Activated CD4-positive, CD25-positive, alpha-beta regulatory T cell treated with anti-CD3 and anti-CD28 coated beads, Interleukin-2, amount 50 U/mL, for 24 hours (primary cell): ENCODE data around the gene PDSS2.

ENCODE experiments used
- ATAC-seq, 2 donors: fragments of 150-1000 bp; cut with Tn5 transposase; one replicate each; pipeline ENCODE4 v1.10.0; 2021; ENCODE audit warnings: mild to moderate bottlenecking in 1 of 2, moderate library complexity in 1 of 2

PDSS2 gene

DNA sequence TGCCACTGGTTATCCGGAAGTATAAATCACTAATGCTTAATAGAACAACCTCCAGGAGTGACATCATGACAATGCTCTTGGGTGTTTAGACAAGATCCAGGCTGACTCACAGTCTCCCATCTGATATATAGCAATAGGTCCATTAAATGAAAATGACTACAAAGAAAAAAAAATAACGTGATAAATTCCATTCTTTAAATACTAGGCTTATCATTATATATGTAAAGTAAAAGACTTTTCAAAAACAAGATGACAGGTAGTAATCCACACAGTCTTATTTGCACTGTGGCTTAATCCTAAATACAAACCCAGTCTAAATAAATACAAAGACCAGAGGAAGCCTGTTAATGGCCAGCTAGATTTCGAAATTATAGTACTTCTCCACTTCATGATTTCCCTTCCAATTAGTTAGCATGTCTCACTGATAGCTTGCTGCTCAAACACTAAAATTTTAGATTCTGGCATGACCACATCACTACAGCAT is 195.0 kb downstream of the PDSS2 start:
- ATAC-seq: no peak

DNA sequence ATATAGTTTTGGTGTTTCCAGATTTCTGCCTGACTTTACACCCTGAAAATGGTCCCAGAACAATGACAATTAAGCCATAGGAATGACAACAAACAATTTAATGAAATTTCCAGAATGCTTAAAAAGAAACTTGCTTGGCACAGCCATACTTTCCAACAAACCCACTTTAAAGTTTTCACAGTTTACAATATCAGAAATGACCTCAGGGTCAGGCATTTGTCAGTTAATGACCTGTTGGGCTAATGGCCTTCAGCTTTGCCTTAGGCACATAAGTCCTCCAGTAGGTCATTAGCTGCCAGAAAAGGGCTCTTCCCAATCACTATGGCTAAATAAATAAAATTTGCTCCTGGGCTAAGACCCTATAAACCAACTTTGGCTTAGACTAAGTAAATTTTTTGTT is 199.4 kb downstream of the PDSS2 start:
- no peak for ATAC-seq

DNA sequence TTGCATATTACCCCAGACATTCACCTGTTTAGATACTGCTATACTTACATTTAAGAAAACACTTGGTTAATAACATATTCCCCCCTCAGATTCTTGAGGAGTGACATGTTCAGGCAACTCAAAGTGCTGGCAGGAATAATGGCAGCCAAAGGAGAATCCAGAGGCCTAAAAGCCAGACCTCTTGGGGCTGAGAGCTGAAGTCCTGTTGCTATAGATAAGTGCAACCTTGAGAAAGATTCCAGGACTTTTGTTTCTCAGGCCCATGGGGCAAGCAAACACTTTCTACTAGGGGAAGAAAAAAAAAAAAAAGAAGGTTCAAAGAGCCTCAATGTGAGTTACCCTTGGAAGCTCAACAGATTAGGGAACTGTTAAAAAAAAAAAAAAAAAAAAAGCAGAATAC is 211.2 kb downstream of the PDSS2 start:
- no peak for ATAC-seq

DNA sequence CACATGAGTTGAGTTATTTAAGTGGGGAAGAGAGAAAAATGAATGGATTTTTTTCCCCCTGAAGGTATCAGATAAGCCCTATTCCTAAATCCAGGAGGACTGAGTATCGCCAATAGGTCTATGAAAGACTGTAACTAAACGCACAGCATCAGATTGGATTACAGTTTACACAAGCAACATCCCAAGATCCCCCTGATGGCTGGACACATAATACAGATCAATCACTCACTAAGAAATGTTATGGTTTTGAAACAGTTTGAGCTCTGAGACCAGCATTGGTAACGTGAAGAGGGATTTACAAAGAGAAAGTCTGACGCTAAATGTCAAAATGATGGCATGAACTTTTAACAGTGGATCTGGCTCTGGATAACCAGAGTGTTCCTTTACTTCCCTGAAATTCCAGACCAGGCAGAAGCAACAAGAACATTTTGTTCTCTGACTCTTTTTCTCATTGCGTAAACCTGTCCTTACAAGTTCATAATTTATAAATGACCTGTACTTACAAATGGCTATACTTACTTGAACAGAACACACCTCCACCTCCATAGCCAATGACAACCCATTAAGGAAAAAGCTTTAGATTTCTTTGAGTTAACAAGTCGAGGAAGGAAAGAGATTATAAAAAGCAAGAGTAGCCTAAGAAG is 212.3 kb downstream of the PDSS2 start:
- no peak for ATAC-seq

DNA sequence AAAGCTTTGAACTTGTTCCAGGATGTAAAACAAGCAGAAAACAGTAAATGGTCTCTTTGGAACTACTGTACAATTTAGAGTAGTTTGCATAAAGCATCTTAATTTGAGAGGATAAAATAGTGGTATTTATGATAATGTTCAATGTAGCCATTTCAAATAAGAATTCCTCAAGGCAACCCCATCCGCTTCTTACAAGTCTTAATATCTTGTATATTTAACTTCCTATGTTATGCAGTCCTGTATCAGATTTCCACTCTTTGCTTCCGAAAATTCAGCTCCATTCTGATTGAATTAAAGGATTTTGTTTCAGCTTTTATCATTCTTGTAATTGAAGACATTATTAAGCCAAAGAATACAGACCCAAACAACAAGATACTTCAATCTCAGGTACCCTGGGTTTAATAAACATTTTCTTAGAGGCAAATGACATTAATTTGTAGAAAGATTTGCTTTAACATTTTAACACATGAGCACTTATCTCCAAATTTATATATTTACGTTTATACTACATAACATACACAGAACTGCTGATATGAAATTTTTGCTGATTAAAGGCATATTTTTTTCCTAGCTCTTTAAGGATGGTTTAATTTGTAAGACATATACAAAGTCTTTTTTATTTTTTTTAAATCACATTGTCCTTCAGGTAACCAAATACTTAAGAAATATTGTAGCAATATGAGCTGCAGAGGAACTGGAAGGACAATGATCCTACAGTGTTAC is 213.0 kb downstream of the PDSS2 start:
- no peak for ATAC-seq

DNA sequence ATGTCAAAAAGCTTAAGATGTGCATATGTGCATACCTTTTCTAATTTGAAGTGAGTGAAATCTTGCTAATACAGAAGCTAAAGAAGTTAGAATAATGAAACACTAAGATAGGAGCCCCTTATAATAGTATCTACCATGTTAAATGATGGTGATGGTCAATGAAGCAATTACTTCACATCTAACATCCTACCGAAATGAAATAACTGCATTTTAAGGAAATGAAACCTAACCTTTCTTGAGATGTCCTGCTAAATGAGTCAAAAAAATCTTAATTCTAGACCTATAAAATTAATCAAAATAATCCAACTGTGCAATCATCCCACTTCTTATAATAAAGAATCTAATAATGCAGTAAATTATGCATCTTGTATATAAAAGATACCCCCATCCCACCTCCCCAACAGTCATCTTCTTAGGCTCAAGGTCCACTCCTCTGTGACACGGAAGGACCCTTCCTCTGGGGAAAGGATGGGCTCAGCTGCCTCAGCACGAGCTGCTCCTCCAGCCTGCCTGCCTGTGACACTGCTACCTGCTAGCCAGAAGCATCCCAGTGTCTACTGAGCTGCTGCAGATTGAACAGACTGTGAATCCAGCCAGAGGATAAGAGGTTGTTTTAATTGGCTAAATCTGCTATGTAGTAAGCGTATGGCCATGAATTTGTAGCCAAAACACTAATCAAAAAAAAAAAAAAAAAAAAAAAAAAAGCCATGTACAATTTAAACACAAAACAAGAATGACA is 214.5 kb downstream of the PDSS2 start:
- ATAC-seq: no peak

DNA sequence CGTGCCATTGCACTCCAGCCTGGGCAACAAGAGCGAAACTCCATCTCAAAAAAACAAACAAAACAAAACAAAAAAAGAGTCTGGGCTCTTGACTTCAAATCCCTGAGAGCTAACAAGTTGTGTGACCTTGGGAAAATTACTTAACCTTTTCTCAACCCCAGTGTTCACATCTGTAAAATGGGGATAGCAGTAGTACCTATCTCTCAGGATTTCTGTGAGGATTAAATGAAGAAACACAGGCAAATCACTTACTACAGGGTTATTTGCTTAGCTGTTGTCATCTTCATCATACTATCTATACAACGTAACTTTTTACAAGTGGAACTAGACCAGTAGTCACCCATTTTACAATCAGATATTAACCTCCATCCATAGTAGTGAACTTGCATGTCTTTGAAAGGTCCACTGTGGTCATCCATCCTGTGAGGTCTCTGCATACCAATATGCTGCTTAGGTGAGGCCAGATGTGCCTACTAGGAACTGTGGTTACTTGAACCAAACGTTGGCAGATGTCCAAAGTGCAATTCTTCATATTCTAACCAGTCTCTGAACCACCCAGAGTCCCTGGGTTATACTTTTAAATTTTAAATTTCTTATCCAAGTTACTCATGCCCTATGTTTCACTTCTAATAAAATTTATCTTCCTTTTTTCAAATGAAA is 215.2 kb downstream of the PDSS2 start:
- no peak for ATAC-seq

DNA sequence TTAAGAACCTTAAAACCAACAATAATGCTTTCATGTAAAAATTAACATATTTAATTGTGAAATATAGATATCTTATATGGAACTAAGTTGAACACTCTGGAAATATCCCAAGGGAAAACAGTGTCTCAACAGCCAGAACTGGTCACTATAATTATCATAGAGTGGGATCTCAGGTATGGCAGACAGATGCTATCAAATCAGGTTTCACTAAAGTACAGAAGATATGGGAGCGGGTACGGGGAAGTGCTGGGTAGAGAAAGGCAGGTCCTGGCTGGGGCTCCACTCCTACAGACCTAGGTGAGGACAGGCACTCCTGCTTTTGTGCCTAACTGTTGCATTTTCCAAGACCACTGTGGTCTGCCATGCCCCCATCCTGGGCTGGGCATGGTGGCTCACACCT is 215.9 kb downstream of the PDSS2 start:
- ATAC-seq: no peak

DNA sequence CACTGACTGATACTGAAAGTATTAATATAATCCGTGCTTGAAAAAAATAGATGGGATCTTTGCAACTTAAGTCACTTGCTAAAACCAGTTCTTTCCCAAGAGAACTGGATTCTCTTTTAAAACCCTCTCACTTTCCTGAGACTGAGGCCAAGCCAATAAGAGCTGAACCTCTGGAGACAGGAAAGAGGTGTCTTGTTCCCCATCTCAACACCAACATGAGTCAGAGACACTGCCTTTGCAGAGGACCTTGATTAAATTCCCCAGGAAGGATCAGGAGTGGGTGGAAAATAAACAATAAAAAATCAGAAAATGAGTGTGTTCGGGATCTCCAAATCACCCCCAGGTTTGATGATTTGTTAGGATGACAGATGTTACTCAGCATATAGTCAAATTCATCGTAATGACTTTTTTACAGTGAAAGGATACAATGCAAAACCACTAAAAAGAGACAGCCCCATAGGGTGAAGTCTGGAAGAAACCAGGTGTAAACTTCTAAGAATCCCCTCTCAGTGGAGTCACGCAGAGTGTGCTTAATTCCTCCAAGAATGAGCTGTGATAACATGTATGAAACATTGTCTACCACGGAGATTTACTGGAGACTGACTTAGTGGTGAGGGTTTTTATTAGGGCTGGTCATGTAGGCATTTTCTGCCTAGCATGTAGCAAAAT is 221.2 kb downstream of the PDSS2 start:
- no peak for ATAC-seq

DNA sequence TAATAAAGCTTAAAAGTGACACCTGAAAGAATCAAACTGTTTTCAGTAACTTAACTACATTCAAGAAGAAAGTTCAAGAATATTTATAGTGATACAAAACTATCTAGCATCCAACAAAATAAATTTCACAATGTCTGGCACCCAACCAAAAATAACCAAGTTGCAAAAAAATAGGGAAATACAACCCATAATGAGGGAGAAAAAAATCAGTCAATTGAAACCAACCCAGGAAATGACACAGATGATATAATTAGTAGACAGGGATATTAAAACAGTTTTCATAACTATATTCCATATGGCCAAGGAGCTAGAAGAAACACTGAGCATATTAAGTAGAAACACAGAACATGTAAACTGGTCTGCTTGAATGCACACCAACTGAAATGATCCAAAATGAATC is 223.9 kb downstream of the PDSS2 start:
- ATAC-seq: no peak

DNA sequence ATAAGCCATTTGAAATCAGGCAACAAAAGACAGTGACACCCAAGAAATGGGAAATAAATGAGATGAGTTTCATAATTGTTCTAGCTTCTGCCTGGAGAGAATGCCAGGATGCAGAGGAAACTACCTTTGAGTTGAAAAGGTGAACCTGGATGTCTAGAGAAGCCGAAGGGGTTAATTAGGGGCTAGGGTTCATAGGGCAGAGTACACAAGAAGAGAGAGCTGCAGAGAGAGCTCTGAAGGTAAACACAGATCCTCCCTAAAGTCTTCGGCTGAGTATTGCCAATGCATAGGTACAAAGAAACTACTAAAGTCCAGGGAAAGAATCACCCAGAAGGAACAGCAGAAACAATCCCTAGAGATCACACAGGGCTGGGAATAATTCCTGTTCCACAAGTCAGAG is 224.4 kb downstream of the PDSS2 start:
- no peak for ATAC-seq

DNA sequence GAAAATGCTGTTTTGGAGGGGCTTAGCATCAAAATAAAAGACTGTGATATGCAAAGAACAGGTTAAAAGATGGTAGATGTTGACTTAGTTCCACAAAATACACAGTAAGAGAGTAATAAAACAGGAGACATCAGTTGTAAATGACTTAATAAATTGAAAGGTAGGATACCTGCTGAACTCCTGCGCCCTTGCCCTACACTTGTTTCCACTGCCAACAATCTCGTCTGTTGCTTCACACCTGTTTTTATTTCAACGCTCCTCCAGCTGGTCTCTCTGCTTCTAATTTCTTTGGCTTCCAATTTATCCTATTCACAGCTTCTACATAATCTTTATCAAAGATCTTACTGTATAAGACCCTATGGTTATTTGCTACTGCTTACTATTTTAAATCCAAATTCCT is 228.1 kb downstream of the PDSS2 start:
- ATAC-seq: no peak

DNA sequence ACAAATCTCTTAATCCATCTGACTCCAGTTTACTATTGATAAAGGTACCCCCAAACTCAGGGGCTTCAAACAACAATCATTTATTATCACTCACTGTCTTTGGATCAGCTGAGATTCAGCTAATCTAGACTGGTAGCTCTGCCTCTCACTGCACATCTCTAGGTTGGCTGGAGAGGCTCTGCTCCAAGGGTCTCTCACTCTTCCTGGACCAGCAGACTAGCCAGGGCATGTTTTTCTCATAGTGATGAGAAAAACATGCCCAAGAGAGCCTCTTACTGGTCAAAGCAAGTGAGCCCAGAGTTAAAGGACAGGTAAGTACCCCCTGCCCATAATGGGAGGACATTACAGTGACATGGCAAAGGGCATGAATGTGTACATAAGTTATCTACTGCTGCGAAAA is 228.9 kb downstream of the PDSS2 start:
- no peak for ATAC-seq

DNA sequence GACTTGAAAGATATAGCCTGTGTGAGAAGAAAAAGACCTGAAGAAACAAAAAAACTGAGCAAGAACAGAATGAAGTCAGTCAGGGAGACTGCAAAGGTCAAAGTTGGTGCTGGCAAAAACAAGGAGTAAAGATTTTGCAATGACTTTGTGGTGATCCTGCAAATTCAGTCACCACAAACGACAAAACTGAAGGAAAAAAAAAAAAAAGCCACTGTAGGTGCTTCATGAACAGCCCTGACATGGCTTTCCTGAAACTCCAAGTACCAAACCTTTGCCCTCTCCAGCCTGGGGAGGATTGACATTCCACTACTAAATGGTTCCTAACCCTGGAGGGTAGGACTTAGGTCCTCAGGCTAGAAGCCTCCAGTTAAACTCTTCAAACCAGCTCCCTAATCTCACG is 229.3 kb downstream of the PDSS2 start:
- ATAC-seq: no peak

DNA sequence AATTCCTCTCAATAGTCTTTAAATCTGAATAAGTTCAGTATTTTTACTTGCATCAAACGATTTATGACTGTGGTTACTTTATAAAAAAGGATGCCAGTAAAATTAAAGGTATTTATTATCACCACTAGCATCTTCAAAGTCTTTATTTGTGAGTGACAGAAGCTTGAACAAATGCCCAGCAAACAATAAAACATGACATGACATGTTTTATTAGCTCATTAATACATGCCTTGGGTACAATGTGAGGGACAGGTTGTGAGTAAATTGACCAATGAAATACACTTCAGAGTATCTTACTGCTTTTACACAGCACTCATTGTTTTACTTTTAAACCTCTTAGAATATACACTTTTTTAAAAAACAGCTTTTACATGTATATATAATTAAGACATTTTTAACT is 230.6 kb downstream of the PDSS2 start:
- ATAC-seq: no peak

DNA sequence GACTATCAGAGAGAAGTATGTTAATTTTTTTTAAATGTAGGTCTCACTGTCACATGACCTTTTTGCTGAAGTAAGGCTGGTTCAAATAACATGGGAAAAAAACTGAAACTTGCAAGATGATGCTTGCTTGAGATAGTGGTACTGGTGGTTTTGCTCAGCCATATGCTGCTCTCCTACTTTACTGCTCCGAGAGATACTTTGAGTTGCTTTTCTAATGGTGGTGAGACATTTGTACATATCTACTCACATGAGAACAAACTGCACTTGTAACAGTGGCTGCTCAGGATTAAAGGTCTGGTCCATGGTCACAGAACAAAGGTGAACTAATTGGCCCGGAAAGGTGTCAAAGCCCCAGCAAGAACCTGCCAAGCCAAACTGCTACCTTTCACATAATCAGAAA is 237.8 kb downstream of the PDSS2 start:
- ATAC-seq: no peak

DNA sequence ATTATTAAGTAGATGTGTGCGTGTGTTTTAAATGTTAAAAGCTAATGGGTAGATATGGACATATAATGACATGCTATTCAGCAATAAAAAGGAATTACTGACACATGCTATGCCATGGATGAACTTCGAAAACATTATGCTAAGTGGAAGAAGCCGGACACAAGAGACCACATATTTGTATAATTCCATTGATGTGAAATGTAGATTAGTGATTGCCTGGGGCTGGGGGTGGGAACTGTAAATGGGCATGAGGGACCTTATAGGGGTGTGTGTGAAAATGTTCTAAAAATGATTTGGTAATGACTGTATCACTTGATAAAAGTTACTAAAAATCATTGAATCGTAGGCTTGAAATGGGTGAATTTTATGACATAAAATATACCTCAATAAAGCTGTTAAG is 239.5 kb downstream of the PDSS2 start:
- ATAC-seq: no peak

DNA sequence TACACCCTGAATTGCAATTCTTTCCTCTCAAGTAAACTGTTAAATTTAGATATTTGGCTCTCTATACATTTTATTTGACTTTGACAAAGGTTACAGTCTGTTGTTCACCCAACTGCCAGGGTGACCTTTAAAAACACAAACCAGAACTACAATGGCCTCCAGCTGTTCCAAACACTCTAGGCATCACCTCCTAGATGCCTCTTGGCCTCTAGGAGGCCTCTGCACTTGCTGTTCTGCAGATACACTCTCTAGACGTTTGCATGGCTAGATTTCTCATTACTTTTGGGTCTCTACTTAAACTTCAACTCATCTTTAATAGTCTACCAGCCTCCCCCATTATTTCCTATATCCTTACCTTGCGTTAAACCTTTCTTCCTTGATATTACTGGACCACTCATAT is 241.2 kb downstream of the PDSS2 start:
- no peak for ATAC-seq

DNA sequence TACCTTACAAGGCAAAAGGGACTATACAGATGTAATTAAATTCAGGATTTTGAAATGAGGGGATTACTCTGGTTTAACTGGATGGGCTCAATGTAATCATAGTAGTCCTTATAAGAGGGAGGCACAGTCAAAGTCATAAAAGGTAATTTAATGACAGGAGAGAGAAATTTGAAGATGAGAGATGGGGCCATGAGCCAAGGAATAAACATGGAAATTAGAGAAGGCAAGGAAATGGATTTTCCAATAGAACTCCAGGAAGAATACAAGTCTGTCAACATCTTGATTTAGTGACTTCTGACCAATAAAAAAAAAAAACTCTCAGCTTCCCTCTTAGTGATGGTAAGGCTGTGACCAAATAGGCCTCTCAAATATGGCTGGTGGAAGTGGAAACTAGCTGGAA is 242.1 kb downstream of the PDSS2 start:
- no peak for ATAC-seq

DNA sequence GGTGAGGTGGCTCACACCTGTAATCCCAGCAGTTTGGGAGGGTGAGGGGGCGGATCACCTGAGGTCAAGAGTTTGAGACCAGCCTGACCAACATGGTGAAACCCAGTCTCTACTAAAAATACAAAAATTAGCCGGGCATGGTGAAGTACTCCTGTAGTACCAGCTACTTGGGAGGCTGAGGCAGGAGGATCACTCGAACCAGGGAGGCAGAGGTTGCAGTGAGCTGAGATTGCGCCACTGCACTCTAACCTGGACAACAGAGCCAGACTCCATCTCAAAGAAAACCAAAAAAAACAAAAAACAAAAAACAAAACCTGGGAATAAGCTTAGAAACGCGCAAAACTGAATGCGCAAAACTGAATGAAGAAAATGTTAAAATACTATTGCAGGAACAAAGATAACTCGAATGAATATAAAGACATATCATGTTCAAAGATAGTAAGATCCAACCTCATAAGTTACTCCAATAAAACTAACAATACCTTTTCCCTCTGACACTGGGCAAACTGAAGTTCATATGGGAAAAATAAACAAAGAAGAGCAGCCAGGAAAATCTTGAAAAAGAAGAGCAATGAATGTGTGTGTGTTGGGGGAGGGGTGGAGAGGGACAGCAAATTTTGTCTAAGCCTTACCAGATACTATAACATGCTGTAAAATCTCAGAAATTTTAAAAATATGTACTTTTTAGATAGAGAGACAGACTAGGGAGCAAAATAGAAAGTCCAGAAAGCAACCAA is 243.0 kb downstream of the PDSS2 start:
- no peak for ATAC-seq

DNA sequence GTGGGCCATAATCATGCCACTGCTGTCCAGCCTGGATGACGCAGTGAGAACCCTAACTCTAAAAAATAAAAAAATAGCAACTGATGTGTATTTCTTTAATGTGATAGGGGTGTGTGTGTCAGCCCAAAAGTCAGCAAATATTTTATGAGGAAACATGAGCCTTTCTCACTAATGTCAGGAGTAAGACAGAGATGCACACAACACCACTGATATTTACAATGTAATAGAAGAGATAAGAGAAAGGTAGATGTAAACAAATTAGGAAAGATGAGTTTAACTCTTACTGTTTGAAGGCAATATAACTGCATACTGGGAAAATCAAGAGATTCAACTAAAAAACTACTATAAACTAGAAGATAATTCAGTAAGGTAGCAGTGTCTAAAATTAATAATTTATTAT is 244.0 kb downstream of the PDSS2 start:
- ATAC-seq: no peak

DNA sequence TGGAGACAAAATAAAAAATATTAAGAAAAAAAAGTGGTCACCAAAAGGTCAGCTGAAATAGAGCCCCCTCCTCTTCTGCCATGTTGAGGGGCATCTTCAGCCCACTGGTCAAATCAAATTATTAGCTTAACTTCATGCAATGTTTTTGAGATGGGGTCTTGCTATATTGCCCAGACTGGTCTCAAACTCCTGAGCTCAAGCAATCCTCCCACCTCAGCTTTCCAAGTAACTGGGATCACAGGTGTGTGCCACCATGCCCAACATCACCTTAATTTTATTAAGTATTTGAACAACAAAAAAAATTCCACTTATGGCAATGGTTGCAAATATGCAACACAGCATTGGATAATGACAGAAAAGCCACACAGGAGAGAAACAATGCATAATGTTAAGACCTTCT is 244.7 kb downstream of the PDSS2 start:
- ATAC-seq: no peak
